AG04450 (cell line): ENCODE results near the gene PCNX2. TPM values are rescaled to one million over a fixed set of nuclear protein-coding genes. Genes with fewer than 3 reads are reported as not detected.

ENCODE experiments used
- CTCF ChIA-PET: fragments of 300-600, 350-600 bp; formaldehyde crosslinking; extraction: SDS; loops from one replicate; lab custom pipeline; 2022; ENCODE audit warnings: antibody characterized with exemption, inconsistent platforms; lab: Charles Lee
- POLR2A ChIA-PET: fragments of 350-600 bp; formaldehyde crosslinking; extraction: SDS; loops from one replicate; lab custom pipeline; 2021; ENCODE audit warnings: antibody characterized with exemption, inconsistent platforms; lab: Yijun Ruan, JAX
- DNase-seq: peaks from one replicate; pipeline ENCODE4 v3.0.0-alpha.2; 2011; ENCODE audit warnings: low read depth, low spot score
- H3K27ac ChIP-seq: one replicate; pipeline ENCODE4 v1.5.1; 2012; ENCODE audit warnings: low read depth, low read length, control low read depth
- H3K27me3 ChIP-seq: one replicate; pipeline ENCODE4 v1.6.0; 2012; ENCODE audit warnings: low read length; ENCODE audit not compliant: control insufficient read depth, insufficient read depth
- H3K4me3 ChIP-seq: 2 replicates; pipeline ENCODE4 v1.5.1; 2011; ENCODE audit warnings: mild to moderate bottlenecking, low read depth, low read length, control low read depth
- H3K9me3 ChIP-seq: 2 replicates; pipeline ENCODE4 v1.5.1; 2012; ENCODE audit warnings: low read length; ENCODE audit not compliant: control insufficient read depth, insufficient read depth
- CTCF ChIP-seq: IDR thresholded peaks from 2 replicates; pipeline ENCODE4 v1.5.1; 2011; ENCODE audit warnings: low read depth, low read length, control low read depth, inconsistent platforms
- polyA plus RNA-seq: library from polyadenylated mRNA; depleted of rRNA; stranded (reverse); fragments of >200 nt; gene quantifications from 2 replicates; pipeline ENCODE4 v1.2.3, GENCODE V29; 2011

Gene PCNX2
- polyA plus RNA-seq, 1 experiment: 29.8 TPM

GRCh38 chr1:233261695-233262094 lies 33.8 kb downstream of the PCNX2 start:
- Histone ChIP-seq H3K27ac (no peak overlapping the region), H3K9me3 (no peaks in the 10 kb centered on the region), H3K27me3 (no peaks in the 10 kb centered on the region), H3K4me3 (no peak overlapping the region)
- CTCF ChIA-PET: no interaction called here
- no peak for DNase-seq
- POLR2A ChIA-PET: no interaction called here
- TF ChIP-seq CTCF: no peak

- no peaks in the 10 kb centered on the region for H3K27me3 ChIP-seq
- TF ChIP-seq CTCF: no peak
- CTCF ChIA-PET: no interaction called here
- no peak overlapping the region for H3K27ac ChIP-seq
- no peak for DNase-seq
- H3K9me3 ChIP-seq: no peaks in the 10 kb centered on the region
- POLR2A ChIA-PET: no interaction called here
- no peak overlapping the region for H3K4me3 ChIP-seq
Measured at GRCh38 chr1:233261206-233261605, 34.3 kb downstream of the PCNX2 start.

- no peak for TF ChIP-seq CTCF
- no peaks in the 10 kb centered on the region for H3K9me3 ChIP-seq
- CTCF ChIA-PET: no interaction called here
- no peak overlapping the region for H3K4me3 ChIP-seq
- POLR2A ChIA-PET: no interaction called here
- no peak overlapping the region for H3K27ac ChIP-seq
- DNase-seq: no peak
- no peaks in the 10 kb centered on the region for H3K27me3 ChIP-seq
Measured at GRCh38 chr1:233257786-233258185, 37.7 kb downstream of the PCNX2 start.

GRCh38 chr1:233256789-233257188 lies 38.7 kb downstream of the PCNX2 start:
- no peaks in the 10 kb centered on the region for H3K27me3 ChIP-seq
- H3K9me3 ChIP-seq: no peaks in the 10 kb centered on the region
- CTCF ChIA-PET: no interaction called here
- H3K27ac ChIP-seq: no peak overlapping the region
- no peak for TF ChIP-seq CTCF
- no peak overlapping the region for H3K4me3 ChIP-seq
- no peak for DNase-seq
- POLR2A ChIA-PET: no interaction called here

GRCh38 chr1:233256191-233256590 lies 39.3 kb downstream of the PCNX2 start:
- POLR2A ChIA-PET: no interaction called here
- Histone ChIP-seq H3K27ac (no peak overlapping the region), H3K9me3 (no peaks in the 10 kb centered on the region), H3K4me3 (no peak overlapping the region), H3K27me3 (no peaks in the 10 kb centered on the region)
- CTCF ChIA-PET: interaction anchor here (0.6 to 1.5 kb wide), 2 partner anchors 717 to 1390 kb away, joined by 3 read pairs; no protein-coding TSS in a partner anchor
- TF ChIP-seq CTCF: no peak
- DNase-seq: no peak
